Measurements from ENCODE around the gene NBL1.

GRCh38 chr1:19689085-19689757 lies 45.1 kb downstream of the NBL1 start:
- TF ChIP-seq POLR2A (IDR thresholded peaks at IDR 0.05) (no peak), CTCF (IDR thresholded peaks at IDR 0.05) (no peak), POLR2AphosphoS5 (IDR thresholded peaks at IDR 0.05) (no peak)
